Pancreas (tissue), 10 donors: ENCODE results near the gene RCOR1. TPM values are rescaled to one million over a fixed set of nuclear protein-coding genes. Genes with fewer than 3 reads are reported as not detected.

ENCODE experiments used
- ATAC-seq, 4 donors: fragments of 200-7000 bp; cut with Tn5 transposase; one replicate each; pipeline versions ENCODE4 v1.8.0 to v1.9.1; 2020; ENCODE audit warnings: mild to moderate bottlenecking in 4 of 4, moderate library complexity in 4 of 4
- DNase-seq, 6 donors: peaks; one replicate each; pipeline ENCODE4 v3.0.0-alpha.2; 2020
- FAIRE-seq: peaks from 2 replicates; lab custom pipeline; 2012; peaks lifted over from hg19 to GRCh38; lab: Jason Lieb, UNC
- H3K27ac ChIP-seq, 4 donors: fragments of 200-600 bp; sonication (generic); 1 replicate in 3 of 4; 2 replicates in 1 of 4; pipeline versions ENCODE4 v1.5.0 to v1.8.0; 2020
- H3K27me3 ChIP-seq, 4 donors: fragments of 200-600 bp; one replicate each; pipeline ENCODE4 v1.8.0; 2021
- H3K36me3 ChIP-seq, 3 donors: fragments of 200-600 bp; sonication (generic) in 1 of 3; one replicate each; pipeline versions ENCODE4 v1.5.0 to v1.8.0; 2020 to 2021
- H3K4me1 ChIP-seq, 3 donors: fragments of 200-600 bp; one replicate each; pipeline ENCODE4 v1.8.0; 2021
- H3K4me3 ChIP-seq, 4 donors: fragments of 200-600 bp; sonication (generic) in 2 of 4; one replicate each; pipeline versions ENCODE4 v1.5.0 to v1.8.0; 2020 to 2021
- H3K9me3 ChIP-seq, 4 donors: fragments of 200-600 bp; one replicate each; pipeline ENCODE4 v1.8.0; 2021
- CTCF ChIP-seq, 4 donors: fragments of 200-600 bp; sonication (generic) in 3 of 4; IDR thresholded peaks; one replicate each; pipeline versions ENCODE4 v1.5.0 to v1.8.0; 2021; ENCODE audit warnings: antibody characterized with exemption in 4 of 4
- WGBS, 2 donors: extraction: QIAGEN DNeasy Blood & Tissue Kit; methylation state at CpG; one replicate each; pipeline ENCODE4 v1.1.7; 2013; 5-methylcytosine and 5-hydroxymethylcytosine counted together
- intact Hi-C, 3 donors: fragments of 100-400 bp; cut with DNase I; formaldehyde crosslinking; loops; one replicate each; pipeline versions ENCODE4 v1.11.1 to v1.14.2; 2022
- polyA plus RNA-seq, 2 donors: library from polyadenylated mRNA; stranded (reverse); fragments of 200-250 nt; gene quantifications; one replicate each; pipeline ENCODE4 v1.2.3, GENCODE V29; 2013
- total RNA-seq, 6 donors: library from RNA; stranded (reverse); fragmentation: NEBNext Ultra II Directional in 4 of 6; extraction: Animal tissue kit (Norgen Biotek cat#: 25700) in 4 of 6; gene quantifications; one replicate each; pipeline versions ENCODE4 v1.2.1 to v1.2.4, GENCODE V29; 2021 to 2023
- donor health status: healthy with polysubstance abuse.
- donor health status: DM: no; HTN: no; CAD: no; lungs with moderate emphysema.
- donor health status: DM: no; HTN: no; CAD: no.
- donor health status: control.
- donor health status: control.
- donor health status: Bipolar disorder and iron deficiency.
- donor health status: DM: yes; HTN: yes; CAD: no.
- donor health status: DM: no; HTN: no; CAD: no.
- donor health status: DM: no; HTN: no; CAD: no.
- donor health status: DM: yes; HTN: yes; CAD: no.

Gene RCOR1
- total and polyA plus RNA-seq, 8 donors: 2.8 to 13.5 (median 6.8) TPM

DNA sequence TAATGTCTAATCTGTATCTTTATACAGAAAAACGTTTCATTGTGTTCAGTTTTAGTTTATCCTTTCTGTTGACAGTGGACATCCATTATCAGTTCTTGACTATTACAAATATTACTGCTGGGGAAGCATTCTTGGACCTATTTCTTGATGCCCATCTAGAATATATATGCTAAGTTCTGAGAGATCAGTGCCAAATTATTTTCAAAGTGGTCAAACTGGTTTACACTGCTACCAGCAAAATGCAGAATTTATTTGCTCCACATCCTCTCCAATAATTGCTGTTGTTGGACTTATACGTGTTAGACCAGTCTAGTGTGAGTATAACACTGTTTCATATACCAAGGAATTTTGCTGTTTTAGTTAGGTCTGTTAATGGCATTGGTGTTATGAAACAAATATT, 99.3 kb downstream of the RCOR1 start:
- 12 to 13% methylated on average over 2 of the region's 2 CpGs for WGBS, 2 donors
- no peak for DNase-seq
- H3K27ac ChIP-seq: no peak overlapping the region
- H3K9me3 ChIP-seq: no peaks in the 10 kb centered on the region
- TF ChIP-seq CTCF (IDR thresholded peaks at IDR 0.05): no peak
- FAIRE-seq: no peak
- peaks cover 13 to 22% (median 17%) of the 10 kb centered on the region in 3 donors for H3K4me1 ChIP-seq
- intact Hi-C loops: loop anchor here in 1 of 3 donors (10.0 kb wide), 1 partner anchor 223 kb away; no protein-coding TSS in a partner anchor
- peak in 1 of 4 donors; percentile 17 for ATAC-seq
- no peaks in the 10 kb centered on the region for H3K27me3 ChIP-seq
- no peaks in the 10 kb centered on the region for H3K36me3 ChIP-seq
- H3K4me3 ChIP-seq: no peak overlapping the region

DNA sequence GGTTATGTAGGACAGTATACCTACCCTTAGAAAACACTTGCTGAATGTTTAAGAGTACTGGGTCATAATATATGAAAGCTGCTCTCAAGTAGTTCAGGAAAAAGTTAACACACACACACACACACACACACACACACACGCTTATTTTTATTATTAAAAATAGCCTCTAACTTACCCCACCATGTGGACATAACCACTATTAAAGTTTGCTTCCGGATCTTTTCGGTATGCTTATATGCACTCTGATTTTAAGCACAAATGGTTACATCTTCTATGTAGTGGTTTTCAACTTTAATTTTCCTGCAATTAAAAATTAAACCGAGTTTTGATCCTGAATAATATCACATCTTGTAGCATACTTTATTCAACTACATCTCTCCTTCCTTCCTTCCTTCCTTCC, 99.9 kb downstream of the RCOR1 start:
- no peaks in the 10 kb centered on the region for H3K27me3 ChIP-seq
- no peak for FAIRE-seq
- H3K27ac ChIP-seq: no peak overlapping the region
- no peaks in the 10 kb centered on the region for H3K9me3 ChIP-seq
- 75 to 78% methylated on average over 4 of the region's 4 CpGs for WGBS, 2 donors
- H3K4me1 ChIP-seq: peaks cover 18 to 20% (median 18%) of the 10 kb centered on the region in 3 donors
- no peak for ATAC-seq
- intact Hi-C loops: loop anchor here in 1 of 3 donors (10.0 kb wide), 1 partner anchor 222 kb away; no protein-coding TSS in a partner anchor
- no peak for DNase-seq
- TF ChIP-seq CTCF (IDR thresholded peaks at IDR 0.05): no peak
- no peak overlapping the region for H3K4me3 ChIP-seq
- H3K36me3 ChIP-seq: no peaks in the 10 kb centered on the region

- ATAC-seq (no peak), DNase-seq (no peak), FAIRE-seq (no peak)
- Histone ChIP-seq H3K27ac (no peak overlapping the region), H3K9me3 (no peaks in the 10 kb centered on the region), H3K36me3 (no peaks in the 10 kb centered on the region), H3K4me1 (peaks cover 16 to 20% (median 18%) of the 10 kb centered on the region in 3 donors), H3K4me3 (no peak overlapping the region), H3K27me3 (no peaks in the 10 kb centered on the region)
- TF ChIP-seq CTCF (IDR thresholded peaks at IDR 0.05): no peak
- intact Hi-C loops: loop anchor here in 1 of 3 donors (10.0 kb wide), 1 partner anchor 222 kb away; no protein-coding TSS in a partner anchor
- WGBS, 2 donors: 79 to 80% methylated on average over 4 of the region's 4 CpGs
Observed at GRCh38 chr14:102693006-102693755, 100.7 kb downstream of the RCOR1 start.

- peak; percentile 31 to 66 (median 44) for TF ChIP-seq CTCF (IDR thresholded peaks at IDR 0.05)
- DNase-seq (peak in 3 of 6 donors; percentile 34 to 67 (median 50)), ATAC-seq (peak; percentile 80 to 87 (median 86)), FAIRE-seq (peak; percentile 92)
- Histone ChIP-seq H3K27me3 (no peaks in the 10 kb centered on the region), H3K36me3 (no peaks in the 10 kb centered on the region), H3K9me3 (no peaks in the 10 kb centered on the region), H3K27ac (no peak overlapping the region), H3K4me3 (no peak overlapping the region), H3K4me1 (peaks cover 16 to 20% (median 18%) of the 10 kb centered on the region in 3 donors)
- intact Hi-C loops: loop anchor here in 1 of 3 donors (10.0 kb wide), 1 partner anchor 220 kb away; no protein-coding TSS in a partner anchor
- 6 to 8% methylated on average over 7 of the region's 7 CpGs for WGBS, 2 donors
Observed at GRCh38 chr14:102694530-102695166, 102.2 kb downstream of the RCOR1 start.
